ENCODE data around the gene WHAMM. TPM values are rescaled to one million over a fixed set of nuclear protein-coding genes. Genes with fewer than 3 reads are reported as not detected.
"Not testable (repeated sequence)": the region's sequence is repeated elsewhere in the genome, so short reads cannot be mapped to it uniquely, and the experiment has no call there.

WHAMM gene
- total RNA-seq, 1 experiment from 2014 or later, result 6.9 TPM

GRCh38 chr15:82764117-82764490 lies 45.3 kb upstream of the WHAMM start:
- H3K4me1 ChIP-seq (replicated peaks; ENCODE audit: insufficient read depth), result peaks cover 6% of the 10 kb centered on the region; the same call in 1 of the 2 replicates
- no peaks in the 10 kb centered on the region for H3K79me2 ChIP-seq (ENCODE audit: low read depth)
- TF ChIP-seq CTCF (conservative IDR thresholded peaks at IDR 0.05) (no peak), EZH2 (IDR thresholded peaks at IDR 0.05; ENCODE audit: low read depth) (no peak)
- no peak overlapping the region for H2AFZ ChIP-seq
- H3F3A ChIP-seq (ENCODE audit: insufficient read depth, low read depth), result no peaks in the 10 kb centered on the region
- no peak overlapping the region for H3K27ac ChIP-seq
- H3K4me2 ChIP-seq, result no peak overlapping the region
- no TSS peak for BruUV-seq (replicated peaks)
- no peak for DNase-seq
- H3K9me2 ChIP-seq (ENCODE audit: insufficient read depth), result no peaks in the 10 kb centered on the region
- CTCF ChIA-PET, result no interaction called here
- no peak overlapping the region for H3K4me3 ChIP-seq
- H3K27me3 ChIP-seq (ENCODE audit: insufficient read depth, low read depth), result no peaks in the 10 kb centered on the region
- H4K20me1 ChIP-seq (ENCODE audit: insufficient read depth), result peaks cover 4% of the 10 kb centered on the region; the same call in 1 of the 2 replicates
- intact Hi-C loops (cut with micrococcal nuclease; ENCODE audit: unreplicated experiment), result no loop called here
- H3K36me3 ChIP-seq (ENCODE audit: low read depth), result no peaks in the 10 kb centered on the region
- POLR2A ChIA-PET (ENCODE audit: unreplicated experiment), result no interaction called here
- no peaks in the 10 kb centered on the region for H3K9me3 ChIP-seq (ENCODE audit: insufficient read depth, low read depth)

GRCh38 chr15:82764740-82765139 lies 44.7 kb upstream of the WHAMM start:
- H3K79me2 ChIP-seq (ENCODE audit: low read depth), result no peaks in the 10 kb centered on the region
- no peak overlapping the region for H2AFZ ChIP-seq
- no peak for TF ChIP-seq CTCF (conservative IDR thresholded peaks at IDR 0.05)
- H3K27ac ChIP-seq, result no peak overlapping the region
- no peaks in the 10 kb centered on the region for H3K9me2 ChIP-seq (ENCODE audit: insufficient read depth)
- no peaks in the 10 kb centered on the region for H3F3A ChIP-seq (ENCODE audit: insufficient read depth, low read depth)
- H3K27me3 ChIP-seq (ENCODE audit: insufficient read depth, low read depth), result no peaks in the 10 kb centered on the region
- no peak for DNase-seq
- intact Hi-C loops (cut with micrococcal nuclease; ENCODE audit: unreplicated experiment), result no loop called here
- H3K9me3 ChIP-seq (ENCODE audit: insufficient read depth, low read depth), result no peaks in the 10 kb centered on the region
- H3K4me1 ChIP-seq (replicated peaks; ENCODE audit: insufficient read depth), result peaks cover 6% of the 10 kb centered on the region; the same call in 1 of the 2 replicates
- BruUV-seq (replicated peaks), result no TSS peak
- ChIA-PET POLR2A (ENCODE audit: unreplicated experiment) (no interaction called here), CTCF (no interaction called here)
- H3K4me3 ChIP-seq, result no peak overlapping the region
- H4K20me1 ChIP-seq (ENCODE audit: insufficient read depth), result peaks cover 4% of the 10 kb centered on the region; the same call in 1 of the 2 replicates
- no peak overlapping the region for H3K4me2 ChIP-seq
- H3K36me3 ChIP-seq (ENCODE audit: low read depth), result no peaks in the 10 kb centered on the region

- intact Hi-C loops (cut with micrococcal nuclease; ENCODE audit: unreplicated experiment); H3F3A ChIP-seq (ENCODE audit: insufficient read depth, low read depth); POLR2A ChIA-PET (ENCODE audit: unreplicated experiment); H3K9me2 ChIP-seq (ENCODE audit: insufficient read depth); H2AFZ ChIP-seq; H3K27me3 ChIP-seq (ENCODE audit: insufficient read depth, low read depth); DNase-seq; H4K20me1 ChIP-seq (ENCODE audit: insufficient read depth); H3K79me2 ChIP-seq (ENCODE audit: low read depth); H3K27ac ChIP-seq; H3K36me3 ChIP-seq (ENCODE audit: low read depth); H3K9me3 ChIP-seq (ENCODE audit: insufficient read depth, low read depth); H3K4me3 ChIP-seq; H3K4me2 ChIP-seq; BruUV-seq (replicated peaks); H3K4me1 ChIP-seq (replicated peaks; ENCODE audit: insufficient read depth): not testable (repeated sequence)
- CTCF ChIA-PET, result interaction anchor here (0.7 kb wide), 1 partner anchor 16 kb away, joined by 6 read pairs; no protein-coding TSS in a partner anchor
Measured at GRCh38 chr15:82766201-82766600, 43.2 kb upstream of the WHAMM start.

- no peaks in the 10 kb centered on the region for H3K36me3 ChIP-seq (ENCODE audit: low read depth)
- no peak overlapping the region for H3K27ac ChIP-seq
- H3K27me3 ChIP-seq (ENCODE audit: insufficient read depth, low read depth), result no peaks in the 10 kb centered on the region
- intact Hi-C loops (cut with micrococcal nuclease; ENCODE audit: unreplicated experiment), result no loop called here
- CTCF ChIA-PET, result no interaction called here
- no peak overlapping the region for H3K4me2 ChIP-seq
- H3F3A ChIP-seq (ENCODE audit: insufficient read depth, low read depth), result no peaks in the 10 kb centered on the region
- H3K9me2 ChIP-seq (ENCODE audit: insufficient read depth), result no peaks in the 10 kb centered on the region
- no peak for DNase-seq
- no peak overlapping the region for H3K4me3 ChIP-seq
- TF ChIP-seq CTCF (conservative IDR thresholded peaks at IDR 0.05) (no peak), EZH2 (IDR thresholded peaks at IDR 0.05; ENCODE audit: low read depth) (no peak)
- peaks cover 6% of the 10 kb centered on the region; the same call in 1 of the 2 replicates for H3K4me1 ChIP-seq (replicated peaks; ENCODE audit: insufficient read depth)
- H4K20me1 ChIP-seq (ENCODE audit: insufficient read depth), result no peaks in the 10 kb centered on the region
- no peaks in the 10 kb centered on the region for H3K79me2 ChIP-seq (ENCODE audit: low read depth)
- no TSS peak for BruUV-seq (replicated peaks)
- POLR2A ChIA-PET (ENCODE audit: unreplicated experiment), result no interaction called here
- no peaks in the 10 kb centered on the region for H3K9me3 ChIP-seq (ENCODE audit: insufficient read depth, low read depth)
- no peak overlapping the region for H2AFZ ChIP-seq
Measured at GRCh38 chr15:82767163-82767829, 42.1 kb upstream of the WHAMM start.

Measured in PC-9 (cell line).